B cell (primary cell): Measurements from ENCODE around the gene METRNL. TPM values are rescaled to one million over a fixed set of nuclear protein-coding genes. Genes with fewer than 3 reads are reported as not detected.

Experiments
- ATAC-seq: fragments of 200-7000 bp; cut with Tn5 transposase; one replicate; pipeline ENCODE4 v1.10.0; 2021; ENCODE audit warnings: low read depth, mild to moderate bottlenecking, moderate number of reproducible peaks, moderate library complexity
- CTCF ChIA-PET: fragments of 350-600 bp; sonication (Branson Sonifier 250); formaldehyde crosslinking; loops from one replicate; lab custom pipeline; 2021; ENCODE audit warnings: antibody characterized with exemption, inconsistent platforms; lab: Charles Lee
- POLR2A ChIA-PET: fragments of 350-600 bp; sonication (Branson Sonifier 250); formaldehyde crosslinking; loops from one replicate; lab custom pipeline; 2021; ENCODE audit warnings: antibody characterized with exemption; lab: Charles Lee
- DNase-seq: peaks from one replicate; pipeline ENCODE4 v3.0.0; 2013
- H2AFZ ChIP-seq: 2 replicates; pipeline ENCODE4 v1.6.1; 2012; ENCODE audit warnings: mild to moderate bottlenecking, low read depth, low read length; ENCODE audit not compliant: insufficient read depth, poor library complexity, severe bottlenecking
- H3K27ac ChIP-seq, 2 donors: 1 replicate in 1 of 2; 2 replicates in 1 of 2; pipeline ENCODE4 v1.5.1; 2012 to 2013; ENCODE audit warnings: low read length in 2 of 2, mild to moderate bottlenecking in 2 of 2, moderate library complexity in 1 of 2
- H3K27me3 ChIP-seq, 4 experiments: fragments of 200-600 bp in 1 of 4; sonication (generic) in 1 of 4; replicated peaks in 1 of 4; 1 replicate in 2 of 4; 2 replicates in 2 of 4; pipeline versions ENCODE4 v1.6.1 to v1.7.0; 2013 to 2016; ENCODE audit warnings: low read length in 3 of 4, mild to moderate bottlenecking in 2 of 4, mixed read lengths in 1 of 4, moderate library complexity in 1 of 4; ENCODE audit not compliant: insufficient read depth in 4 of 4, control insufficient read depth in 3 of 4; ENCODE audit errors: control extremely low read depth in 1 of 4
- H3K36me3 ChIP-seq, 2 experiments: replicated peaks in 1 of 2; 1 replicate in 1 of 2; 2 replicates in 1 of 2; pipeline versions ENCODE4 v1.6.1 to v1.7.1; 2013; ENCODE audit warnings: low read length in 1 of 2; ENCODE audit not compliant: insufficient read depth in 2 of 2, control insufficient read depth in 1 of 2; ENCODE audit errors: control extremely low read depth in 1 of 2, extremely low read depth in 1 of 2
- H3K4me1 ChIP-seq, 2 donors: fragments of 200-600 bp in 1 of 2; sonication (generic) in 1 of 2; 1 replicate in 1 of 2; 2 replicates in 1 of 2; pipeline versions ENCODE4 v1.5.1 to v1.6.1; 2013 to 2017; ENCODE audit warnings: low read length in 2 of 2; ENCODE audit not compliant: control insufficient read depth in 2 of 2, insufficient read depth in 2 of 2
- H3K4me2 ChIP-seq: replicated peaks from 2 replicates; pipeline ENCODE3; 2012; ENCODE audit warnings: mild to moderate bottlenecking, low read depth, low read length; ENCODE audit not compliant: poor library complexity, severe bottlenecking
- H3K4me3 ChIP-seq, 5 experiments: fragments of 200-600 bp in 1 of 5; sonication (generic) in 1 of 5; 1 replicate in 3 of 5; 2 replicates in 2 of 5; pipeline versions ENCODE4 v1.5.1 to v1.7.0; 2011 to 2016; ENCODE audit warnings: low read length in 4 of 5, mild to moderate bottlenecking in 4 of 5, low read depth in 2 of 5, control low read depth in 1 of 5, moderate library complexity in 1 of 5; ENCODE audit not compliant: insufficient read depth in 1 of 5; ENCODE audit errors: control extremely low read depth in 1 of 5, extremely low read depth in 1 of 5
- H3K79me2 ChIP-seq: fragments of 200-600 bp; sonication (generic); one replicate; pipeline ENCODE4 v1.6.0; 2016; ENCODE audit warnings: low read length; ENCODE audit not compliant: control insufficient read depth, insufficient read depth
- H3K9ac ChIP-seq: fragments of 200-600 bp; sonication (generic); 2 replicates; pipeline ENCODE4 v1.6.1; 2017; ENCODE audit warnings: mild to moderate bottlenecking, low read length, moderate library complexity
- H3K9me3 ChIP-seq, 3 donors: one replicate each; pipeline versions ENCODE4 v1.6.1 to v1.7.1; 2013; ENCODE audit warnings: low read length in 2 of 3; ENCODE audit not compliant: control insufficient read depth in 2 of 3, insufficient read depth in 1 of 3; ENCODE audit errors: control extremely low read depth in 1 of 3
- H4K20me1 ChIP-seq: 2 replicates; pipeline ENCODE4 v1.6.0; 2012; ENCODE audit warnings: mild to moderate bottlenecking, low read length; ENCODE audit not compliant: insufficient read depth, control insufficient read depth, poor library complexity, severe bottlenecking
- H3K27ac Mint-ChIP-seq: one replicate; pipeline ENCODE4 v1.8.0; 2021; ENCODE audit warnings: mixed read lengths
- H3K27me3 Mint-ChIP-seq: one replicate; pipeline ENCODE4 v1.8.0; 2021; ENCODE audit warnings: mixed read lengths
- H3K4me1 Mint-ChIP-seq: one replicate; pipeline ENCODE4 v1.8.0; 2021; ENCODE audit warnings: mixed read lengths
- H3K4me3 Mint-ChIP-seq: one replicate; pipeline ENCODE4 v1.8.0; 2021; ENCODE audit warnings: mixed read lengths
- H3K9me3 Mint-ChIP-seq: one replicate; pipeline ENCODE4 v1.8.0; 2022; ENCODE audit warnings: mixed read lengths; ENCODE audit not compliant: insufficient read depth
- CTCF ChIP-seq: fragments of 200-600 bp; IDR thresholded peaks from one replicate; pipeline ENCODE4 v1.8.0; 2022; ENCODE audit warnings: antibody characterized with exemption, mild to moderate bottlenecking
- EZH2 ChIP-seq: IDR thresholded peaks from 2 replicates; pipeline ENCODE4 v1.6.1; 2012; ENCODE audit warnings: borderline replicate concordance, low read depth, mild to moderate bottlenecking, moderate library complexity, low read length; ENCODE audit not compliant: insufficient read depth, poor library complexity, severe bottlenecking
- WGBS: methylation state at CpG from one replicate; pipeline ENCODE4 v1.1.5; 2013; ENCODE audit warnings: missing lambda C conversion rate; ENCODE audit not compliant: insufficient coverage; 5-methylcytosine and 5-hydroxymethylcytosine counted together
- intact Hi-C: fragments of 100-400 bp; cut with micrococcal nuclease; formaldehyde crosslinking; loops from one replicate; pipeline ENCODE4 v1.10.0; 2022
- polyA plus RNA-seq: library from polyadenylated mRNA; depleted of rRNA; stranded (reverse); fragments of >200 nt; gene quantifications from 2 replicates; pipeline ENCODE4 v1.2.3, GENCODE V29; 2012
- total RNA-seq, 2 donors: library from RNA; stranded (reverse); fragments of 120-200 nt in 1 of 2; gene quantifications; 1 replicate in 1 of 2; 2 replicates in 1 of 2; pipeline versions ENCODE4 v1.2.3 to v1.2.4, GENCODE V29; 2013 to 2022

The METRNL gene
- total and polyA plus RNA-seq, 2 donors (not counting 1 experiment from before 2014, with no cell fraction given) = 11.8 to 18.4 TPM

GRCh38 chr17:83115202-83115651, 35.8 kb downstream of the METRNL start:
- 93% methylated on average over 19 of the region's 19 CpGs for WGBS
- Histone ChIP-seq H3K36me3 (no peaks in the 10 kb centered on the region), H4K20me1 (no peaks in the 10 kb centered on the region), H3K9ac (no peak overlapping the region), H3K4me2 (no peak overlapping the region), H3K27me3 (peaks cover 0 to 16% (median 0%) of the 10 kb centered on the region in 4 experiments), H3K4me3 (no peak overlapping the region), H2AFZ (no peak overlapping the region), H3K9me3 (no peaks in the 10 kb centered on the region), H3K4me1 (peaks cover 11 to 14% of the 10 kb centered on the region in 2 donors), H3K27ac (no peak overlapping the region), H3K79me2 (no peaks in the 10 kb centered on the region)
- ATAC-seq (no peak), DNase-seq (no peak)
- no peak overlapping the region for H3K4me3 Mint-ChIP-seq
- H3K4me1 Mint-ChIP-seq = peaks cover 27% of the 10 kb centered on the region
- ChIA-PET CTCF (interaction anchor here (0.6 kb wide), 1 partner anchor 85 kb away, joined by 3 read pairs; no protein-coding TSS in a partner anchor), POLR2A (no interaction called here)
- TF ChIP-seq CTCF (no peak), EZH2 (no peak)
- H3K27me3 Mint-ChIP-seq = peaks cover 9% of the 10 kb centered on the region
- intact Hi-C loops = no loop called here
- no peaks in the 10 kb centered on the region for H3K9me3 Mint-ChIP-seq
- no peak overlapping the region for H3K27ac Mint-ChIP-seq

- peaks cover 16 to 20% of the 10 kb centered on the region in 2 donors for H3K4me1 ChIP-seq
- no peaks in the 10 kb centered on the region for H3K9me3 ChIP-seq
- H3K4me2 ChIP-seq = no peak overlapping the region
- no peaks in the 10 kb centered on the region for H3K79me2 ChIP-seq
- H3K4me3 Mint-ChIP-seq = no peak overlapping the region
- H3K27me3 Mint-ChIP-seq = peaks cover 3% of the 10 kb centered on the region
- no peaks in the 10 kb centered on the region for H3K9me3 Mint-ChIP-seq
- no peak overlapping the region for H3K27ac ChIP-seq
- H3K27ac Mint-ChIP-seq = no peak overlapping the region
- ATAC-seq (no peak), DNase-seq (no peak)
- H3K4me1 Mint-ChIP-seq = peaks cover 32% of the 10 kb centered on the region
- H3K27me3 ChIP-seq = peaks cover 0 to 14% (median 0%) of the 10 kb centered on the region in 4 experiments
- TF ChIP-seq CTCF (no peak), EZH2 (no peak)
- H3K4me3 ChIP-seq = no peak overlapping the region
- intact Hi-C loops = no loop called here
- no peak overlapping the region for H2AFZ ChIP-seq
- no peak overlapping the region for H3K9ac ChIP-seq
- CTCF ChIA-PET = interaction anchor here (0.6 kb wide), 1 partner anchor 84 kb away, joined by 3 read pairs; no protein-coding TSS in a partner anchor
- H4K20me1 ChIP-seq = no peaks in the 10 kb centered on the region
- WGBS = 82% methylated on average over 13 of the region's 18 CpGs
- H3K36me3 ChIP-seq = no peaks in the 10 kb centered on the region
- POLR2A ChIA-PET = no interaction called here
These were observed 36.4 kb downstream of the METRNL start for GRCh38 chr17:83115832-83116231.
